Neural cell (in vitro differentiated cells): ENCODE data around the gene CPAMD8.

Experiments used
- EP300 ChIP-seq: fragments of 450-650 bp; conservative IDR thresholded peaks from 2 replicates; pipeline ENCODE4 v1.6.1; 2014; ENCODE audit warnings: antibody characterized with exemption, mild to moderate bottlenecking, moderate library complexity; ENCODE audit not compliant: poor library complexity, severe bottlenecking
- EZH2 ChIP-seq: fragments of 200-600, 300-800 bp; shearing (Covaris generic), sonication (generic); IDR thresholded peaks from 2 replicates; pipeline ENCODE4 v1.6.1; 2014; ENCODE audit warnings: antibody characterized with exemption, low read length, borderline replicate concordance, mild to moderate bottlenecking; ENCODE audit not compliant: insufficient read depth, poor library complexity, severe bottlenecking
- POLR2AphosphoS5 ChIP-seq: IDR thresholded peaks from 2 replicates; pipeline ENCODE4 v1.6.1; 2012
- RAD21 ChIP-seq: fragments of 450-650 bp; conservative IDR thresholded peaks from 2 replicates; pipeline ENCODE4 v1.6.1; 2014; ENCODE audit warnings: antibody characterized with exemption, mild to moderate bottlenecking, moderate library complexity
- TF ChIP-seq, protein P1 (sequence below): fragments of 450-650 bp; IDR thresholded peaks from 2 replicates; pipeline ENCODE4 v1.5.1; 2014; ENCODE audit warnings: antibody characterized with exemption, mild to moderate bottlenecking, moderate library complexity; ENCODE audit not compliant: poor library complexity, severe bottlenecking

DNA sequence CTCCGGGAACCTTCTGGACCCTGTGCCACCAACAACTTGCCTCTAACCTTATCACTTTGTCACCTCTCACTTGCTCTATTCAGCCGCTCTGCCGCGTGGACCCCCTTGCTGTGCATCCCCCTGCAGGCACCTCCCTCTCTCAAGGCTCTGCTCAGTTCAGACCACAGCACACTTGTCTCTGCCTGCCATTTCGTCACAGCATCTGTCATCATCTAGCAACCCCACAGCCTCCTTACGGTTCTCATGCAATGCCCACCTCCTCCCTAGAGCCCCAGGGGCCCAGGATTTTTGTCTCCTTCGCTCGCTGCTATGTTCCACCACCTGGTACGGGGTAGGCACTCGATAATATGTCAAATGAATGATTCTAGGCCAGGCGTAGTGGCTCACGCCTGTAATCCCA, 43.8 kb upstream of the CPAMD8 start:
- TF ChIP-seq POLR2AphosphoS5 (no peak), EP300 (no peak), RAD21 (no peak), EZH2 (no peak)
- TF ChIP-seq, protein P1, sequence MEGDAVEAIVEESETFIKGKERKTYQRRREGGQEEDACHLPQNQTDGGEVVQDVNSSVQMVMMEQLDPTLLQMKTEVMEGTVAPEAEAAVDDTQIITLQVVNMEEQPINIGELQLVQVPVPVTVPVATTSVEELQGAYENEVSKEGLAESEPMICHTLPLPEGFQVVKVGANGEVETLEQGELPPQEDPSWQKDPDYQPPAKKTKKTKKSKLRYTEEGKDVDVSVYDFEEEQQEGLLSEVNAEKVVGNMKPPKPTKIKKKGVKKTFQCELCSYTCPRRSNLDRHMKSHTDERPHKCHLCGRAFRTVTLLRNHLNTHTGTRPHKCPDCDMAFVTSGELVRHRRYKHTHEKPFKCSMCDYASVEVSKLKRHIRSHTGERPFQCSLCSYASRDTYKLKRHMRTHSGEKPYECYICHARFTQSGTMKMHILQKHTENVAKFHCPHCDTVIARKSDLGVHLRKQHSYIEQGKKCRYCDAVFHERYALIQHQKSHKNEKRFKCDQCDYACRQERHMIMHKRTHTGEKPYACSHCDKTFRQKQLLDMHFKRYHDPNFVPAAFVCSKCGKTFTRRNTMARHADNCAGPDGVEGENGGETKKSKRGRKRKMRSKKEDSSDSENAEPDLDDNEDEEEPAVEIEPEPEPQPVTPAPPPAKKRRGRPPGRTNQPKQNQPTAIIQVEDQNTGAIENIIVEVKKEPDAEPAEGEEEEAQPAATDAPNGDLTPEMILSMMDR: no peak
